Measurements from ENCODE around the gene CYP2D6.

CYP2D6 gene

DNA sequence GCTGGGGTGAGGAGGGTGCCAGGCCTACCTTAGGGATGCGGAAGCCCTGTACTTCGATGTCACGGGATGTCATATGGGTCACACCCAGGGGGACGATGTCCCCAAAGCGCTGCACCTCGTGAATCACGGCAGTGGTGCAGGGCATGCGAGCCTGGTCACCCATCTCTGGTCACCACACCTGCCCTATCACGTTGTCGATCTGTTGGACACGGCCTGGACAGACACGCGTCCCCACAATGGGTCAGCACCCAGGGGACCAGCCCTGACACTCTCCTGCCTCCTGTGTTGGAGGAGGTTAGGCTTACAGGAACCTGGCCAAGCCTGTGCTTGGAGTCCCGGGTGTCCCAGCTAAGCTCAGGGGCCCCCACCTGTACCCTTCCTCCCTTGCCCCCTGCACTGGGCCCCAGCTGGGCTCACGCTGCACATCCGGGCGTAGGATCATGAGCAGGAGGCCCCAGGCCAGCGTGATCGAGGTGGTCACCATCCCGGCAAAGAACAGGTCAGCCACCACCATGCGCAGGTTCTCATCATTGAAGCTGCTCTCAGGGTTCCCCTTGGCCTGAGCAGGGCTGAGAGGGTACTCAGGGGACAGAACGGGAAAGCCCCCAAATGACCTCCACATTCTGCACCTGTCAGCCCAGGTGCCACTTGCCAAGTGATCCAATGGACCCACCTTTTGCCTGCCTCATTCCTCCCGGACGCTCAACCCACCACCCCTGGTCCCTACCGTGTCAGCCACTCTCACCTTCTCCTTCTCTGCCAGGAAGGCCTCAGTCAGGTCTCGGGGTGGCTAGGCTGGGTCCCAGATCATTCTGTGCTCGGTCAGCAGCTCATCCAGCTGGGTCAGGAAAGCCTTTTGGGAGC lies 20.3 kb upstream of the CYP2D6 start:
- TF ChIP-seq GATA3 (IDR thresholded peaks at IDR 0.05; ENCODE audit: low read depth, low read length), result no peak
- TF ChIP-seq GATA2 (IDR thresholded peaks at IDR 0.05; ENCODE audit: low read depth, low read length), result no peak

- TF ChIP-seq GATA2 (IDR thresholded peaks at IDR 0.05; ENCODE audit: low read depth, low read length), result no peak
- no peak for TF ChIP-seq GATA3 (IDR thresholded peaks at IDR 0.05; ENCODE audit: low read depth, low read length)
These were observed 14.6 kb upstream of the CYP2D6 start for GRCh38 chr22:42145175-42145574.

- TF ChIP-seq GATA2 (IDR thresholded peaks at IDR 0.05; ENCODE audit: low read depth, low read length), result no peak
- TF ChIP-seq GATA3 (IDR thresholded peaks at IDR 0.05; ENCODE audit: low read depth, low read length), result no peak
These were observed 12.3 kb upstream of the CYP2D6 start for GRCh38 chr22:42142771-42143461.

GRCh38 chr22:42138972-42139371 lies 8.4 kb upstream of the CYP2D6 start:
- no peak for TF ChIP-seq GATA2 (IDR thresholded peaks at IDR 0.05; ENCODE audit: low read depth, low read length)
- no peak for TF ChIP-seq GATA3 (IDR thresholded peaks at IDR 0.05; ENCODE audit: low read depth, low read length)

GRCh38 chr22:42138122-42138770 lies 7.6 kb upstream of the CYP2D6 start:
- TF ChIP-seq GATA2 (IDR thresholded peaks at IDR 0.05; ENCODE audit: low read depth, low read length) (no peak), GATA3 (IDR thresholded peaks at IDR 0.05; ENCODE audit: low read depth, low read length) (no peak)

GRCh38 chr22:42134100-42135020 lies 3.8 kb upstream of the CYP2D6 start:
- no peak for TF ChIP-seq GATA3 (IDR thresholded peaks at IDR 0.05; ENCODE audit: low read depth, low read length)
- TF ChIP-seq GATA2 (IDR thresholded peaks at IDR 0.05; ENCODE audit: low read depth, low read length), result no peak

DNA sequence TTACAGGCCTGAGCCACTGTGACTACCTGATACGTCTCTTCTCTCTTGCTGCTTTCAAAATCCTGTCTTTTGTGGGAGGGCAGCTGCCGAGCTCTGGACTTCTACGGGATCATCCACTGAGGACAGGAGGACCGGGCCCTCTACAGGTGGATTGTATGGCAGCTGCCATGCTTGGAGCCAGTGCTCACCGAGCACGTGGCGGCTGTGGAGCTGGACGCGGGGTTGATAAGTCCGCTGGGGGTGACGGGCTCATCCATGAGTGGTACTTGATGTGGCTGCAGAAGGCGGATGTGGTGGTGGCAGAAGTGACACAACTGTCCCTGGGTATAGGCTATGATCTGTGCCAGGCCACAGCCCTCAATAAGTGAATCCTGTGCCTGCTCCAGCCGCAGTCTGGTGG lies 1.8 kb upstream of the CYP2D6 start:
- TF ChIP-seq GATA3 (IDR thresholded peaks at IDR 0.05; ENCODE audit: low read depth, low read length), result no peak
- no peak for TF ChIP-seq GATA2 (IDR thresholded peaks at IDR 0.05; ENCODE audit: low read depth, low read length)

- TF ChIP-seq GATA3 (IDR thresholded peaks at IDR 0.05; ENCODE audit: low read depth, low read length), result no peak
- TF ChIP-seq GATA2 (IDR thresholded peaks at IDR 0.05; ENCODE audit: low read depth, low read length), result no peak
These were observed 952 bp upstream of the CYP2D6 start for GRCh38 chr22:42131562-42131961.

- TF ChIP-seq GATA3 (IDR thresholded peaks at IDR 0.05; ENCODE audit: low read depth, low read length), result no peak
- TF ChIP-seq GATA2 (IDR thresholded peaks at IDR 0.05; ENCODE audit: low read depth, low read length), result no peak
These were observed 3.0 kb downstream of the CYP2D6 start for GRCh38 chr22:42127606-42128005.

- TF ChIP-seq GATA2 (IDR thresholded peaks at IDR 0.05; ENCODE audit: low read depth, low read length) (no peak), GATA3 (IDR thresholded peaks at IDR 0.05; ENCODE audit: low read depth, low read length) (no peak)
These were observed 13.7 kb downstream of the CYP2D6 start for GRCh38 chr22:42116848-42117424.

DNA sequence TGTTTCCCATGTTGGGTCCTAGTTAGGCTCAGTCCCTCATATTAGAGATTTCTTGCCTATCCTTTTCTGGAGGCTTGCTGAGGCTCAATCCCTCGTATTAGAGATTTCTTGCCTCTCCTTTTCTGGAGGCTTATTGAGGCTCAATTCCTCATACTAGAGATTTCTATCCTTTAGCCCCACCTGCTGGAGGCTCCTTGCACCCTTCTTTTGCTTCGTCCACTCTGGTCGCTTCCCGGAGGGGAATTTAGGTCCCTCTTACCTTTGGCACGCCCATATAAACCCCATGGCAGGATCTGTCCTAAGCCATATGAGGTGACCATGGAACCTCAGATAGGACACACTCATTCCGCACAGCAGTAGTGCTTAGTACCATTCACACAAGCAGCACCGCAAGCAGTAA lies 15.9 kb downstream of the CYP2D6 start:
- TF ChIP-seq GATA3 (IDR thresholded peaks at IDR 0.05; ENCODE audit: low read depth, low read length) (no peak), GATA2 (IDR thresholded peaks at IDR 0.05; ENCODE audit: low read depth, low read length) (no peak)

GRCh38 chr22:42111798-42112197 lies 18.8 kb downstream of the CYP2D6 start:
- TF ChIP-seq GATA2 (IDR thresholded peaks at IDR 0.05; ENCODE audit: low read depth, low read length) (no peak), GATA3 (IDR thresholded peaks at IDR 0.05; ENCODE audit: low read depth, low read length) (no peak)

DNA sequence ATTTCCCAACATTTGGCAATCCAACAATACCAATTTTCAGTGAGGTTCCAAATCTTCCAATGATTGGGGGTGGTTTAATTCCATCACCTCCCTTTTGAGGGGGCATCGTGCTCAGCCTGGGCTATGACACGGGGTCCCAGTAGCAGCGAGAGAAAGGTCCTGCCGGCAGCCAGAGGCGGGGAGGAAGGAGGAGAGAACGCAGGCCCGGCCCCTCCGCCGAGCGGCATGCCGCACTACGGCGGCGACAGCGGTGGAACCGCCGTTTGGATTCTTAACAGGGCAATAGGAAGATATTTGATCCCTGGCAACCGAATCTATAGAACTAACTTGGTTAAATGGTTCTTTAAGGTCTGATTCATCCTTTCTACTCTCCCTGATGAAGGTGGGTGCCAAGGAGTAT lies 21.8 kb downstream of the CYP2D6 start:
- TF ChIP-seq GATA2 (IDR thresholded peaks at IDR 0.05; ENCODE audit: low read depth, low read length) (no peak), GATA3 (IDR thresholded peaks at IDR 0.05; ENCODE audit: low read depth, low read length) (no peak)
